Stimulated activated naive CD8-positive, alpha-beta T cell treated with anti-CD3 and anti-CD28 coated beads, Interleukin-15, Interleukin-2, amounts not matched to agents 100 ng/mL and 50 ng/mL, for 24 hours (primary cell): ENCODE results near the gene SSTR3.
"Not testable (repeated sequence)": the region's sequence is repeated elsewhere in the genome, so short reads cannot be mapped to it uniquely, and the experiment has no call there.

Experiments
- H3K27ac Mint-ChIP-seq: one replicate; pipeline ENCODE4 v1.8.0; 2021; ENCODE audit warnings: mild to moderate bottlenecking, mixed read lengths
- H3K27me3 Mint-ChIP-seq: one replicate; pipeline ENCODE4 v1.8.0; 2021; ENCODE audit warnings: mixed read lengths
- H3K36me3 Mint-ChIP-seq: one replicate; pipeline ENCODE4 v1.8.0; 2021; ENCODE audit warnings: low read depth, mixed read lengths
- H3K4me1 Mint-ChIP-seq: one replicate; pipeline ENCODE4 v1.8.0; 2021; ENCODE audit warnings: low read depth, mixed read lengths
- H3K4me3 Mint-ChIP-seq: one replicate; pipeline ENCODE4 v1.8.0; 2021; ENCODE audit warnings: mild to moderate bottlenecking, mixed read lengths
- H3K9me3 Mint-ChIP-seq: one replicate; pipeline ENCODE4 v1.8.0; 2021; ENCODE audit warnings: mixed read lengths

The SSTR3 gene

DNA sequence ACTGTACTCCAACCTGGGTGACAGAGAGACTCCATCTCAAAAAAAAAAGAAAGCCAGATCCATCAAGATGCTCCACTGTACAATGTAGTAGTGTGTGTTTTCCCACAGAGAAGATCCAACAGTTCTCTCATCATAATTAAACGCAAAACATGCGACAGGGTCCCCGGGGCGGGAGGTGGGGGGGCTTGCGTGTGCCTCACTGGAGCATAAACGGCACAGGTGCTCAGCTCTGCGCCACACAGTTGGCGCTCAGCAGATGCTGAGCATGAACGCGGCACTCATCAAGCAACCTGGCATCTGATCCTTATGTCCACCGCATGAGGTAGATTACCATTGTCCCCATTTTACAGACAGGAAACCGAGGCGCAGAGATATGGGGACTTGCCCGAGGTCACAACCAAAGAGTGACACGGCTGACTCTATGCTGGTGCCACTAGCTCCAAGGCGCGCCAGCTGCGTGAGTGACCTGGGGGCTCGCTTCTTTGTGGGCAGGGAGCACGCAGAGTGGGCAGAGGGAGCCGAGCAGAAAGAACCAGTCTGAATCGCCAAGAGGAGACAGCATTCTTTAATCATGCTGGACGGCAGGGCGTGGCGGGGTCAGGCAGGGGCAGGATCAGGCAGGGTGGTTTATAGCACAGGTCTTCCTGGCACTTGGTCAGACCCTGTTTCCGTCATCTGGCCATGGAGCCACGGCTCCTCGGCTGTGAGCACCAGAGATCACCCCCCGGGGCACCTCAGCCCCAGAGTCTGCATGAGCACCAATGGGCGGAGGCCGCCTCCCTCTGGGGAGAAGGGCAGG lies 32.5 kb downstream of the SSTR3 start:
- Mint-ChIP-seq H3K27me3 (no peaks in the 10 kb centered on the region), H3K9me3 (no peaks in the 10 kb centered on the region), H3K4me1 (peaks cover 34% of the 10 kb centered on the region), H3K4me3 (no peak overlapping the region), H3K27ac (no peak overlapping the region), H3K36me3 (no peaks in the 10 kb centered on the region)

DNA sequence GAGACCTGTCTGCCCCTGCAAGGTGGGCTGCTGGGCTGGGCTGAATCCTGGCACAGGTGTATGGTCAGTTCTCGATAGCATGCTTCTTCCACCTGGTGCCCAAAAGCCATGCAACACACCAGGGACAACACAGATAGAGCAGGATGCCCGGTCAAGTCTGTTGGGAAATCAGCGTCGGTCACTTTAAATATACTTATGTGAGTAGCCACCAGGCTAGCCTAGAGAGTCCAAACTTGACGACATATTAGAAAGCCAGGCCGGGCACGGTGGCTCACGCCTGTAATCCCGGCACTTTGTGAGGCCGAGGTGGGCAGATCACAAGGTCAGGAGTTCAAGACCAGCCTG lies 33.2 kb downstream of the SSTR3 start:
- no peaks in the 10 kb centered on the region for H3K9me3 Mint-ChIP-seq
- no peaks in the 10 kb centered on the region for H3K27me3 Mint-ChIP-seq
- no peak overlapping the region for H3K27ac Mint-ChIP-seq
- peaks cover 4% of the 10 kb centered on the region for H3K36me3 Mint-ChIP-seq
- H3K4me1 Mint-ChIP-seq, result peaks cover 30% of the 10 kb centered on the region
- H3K4me3 Mint-ChIP-seq, result no peak overlapping the region

DNA sequence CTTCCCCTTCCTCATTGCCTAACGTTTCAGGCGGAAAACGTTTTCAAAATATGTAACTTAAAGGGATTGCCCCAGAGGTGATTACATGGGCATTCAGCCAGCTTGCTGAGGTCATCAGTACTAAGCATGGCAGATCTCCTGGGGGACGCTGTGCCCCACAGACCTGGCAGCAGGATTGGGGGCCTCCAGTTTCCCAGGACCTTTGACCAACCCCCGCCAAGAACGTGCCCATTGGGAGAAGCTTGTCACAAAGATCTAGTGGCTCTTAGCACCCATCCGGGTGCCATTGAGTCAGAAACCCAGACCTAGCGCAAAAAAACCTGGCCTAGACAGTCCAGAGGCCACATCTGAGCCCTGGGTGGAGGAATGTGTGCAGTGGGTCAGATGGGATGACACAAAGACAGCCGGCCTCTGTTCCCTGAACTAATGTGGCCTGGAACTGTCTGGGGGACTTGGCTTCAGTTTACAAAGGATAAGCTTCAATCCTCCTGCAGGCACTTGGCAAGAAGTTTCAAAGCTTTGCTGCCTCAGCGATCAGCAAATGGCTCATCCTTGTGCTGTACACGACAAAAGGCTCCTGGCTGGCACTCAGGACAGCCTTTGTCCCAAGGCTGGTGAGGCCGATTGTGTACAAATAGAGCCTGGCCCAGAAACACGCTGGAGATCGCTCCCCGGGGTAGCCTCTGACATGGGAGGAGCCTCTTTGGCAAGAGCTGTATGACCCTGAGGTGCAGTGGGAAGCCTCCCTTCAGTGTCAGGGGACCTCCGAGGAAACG lies 33.7 kb downstream of the SSTR3 start:
- Mint-ChIP-seq H3K27ac (no peak overlapping the region), H3K4me1 (peaks cover 25% of the 10 kb centered on the region), H3K4me3 (no peak overlapping the region), H3K36me3 (peaks cover 4% of the 10 kb centered on the region), H3K27me3 (no peaks in the 10 kb centered on the region), H3K9me3 (no peaks in the 10 kb centered on the region)

DNA sequence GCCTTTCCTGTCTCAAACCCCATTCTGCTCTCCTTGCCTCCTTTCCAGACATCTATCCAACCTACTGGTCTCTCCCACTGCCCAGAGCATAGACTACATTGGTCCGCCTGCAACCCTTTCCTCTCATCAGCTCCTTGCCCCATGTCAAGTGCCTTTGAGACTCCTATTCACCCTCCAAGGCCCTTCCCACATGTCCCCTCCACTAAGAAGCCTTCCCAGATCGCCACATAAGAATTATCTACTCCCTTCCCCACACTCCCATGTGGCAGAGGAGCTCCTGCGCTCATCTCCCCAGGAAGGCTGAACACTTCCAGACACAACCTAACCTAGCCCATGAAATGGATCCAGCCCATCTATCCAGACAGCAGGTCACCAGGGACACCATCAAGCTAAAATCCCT lies 34.5 kb downstream of the SSTR3 start:
- no peaks in the 10 kb centered on the region for H3K27me3 Mint-ChIP-seq
- H3K27ac Mint-ChIP-seq, result peak overlapping the region; percentile 21
- peaks cover 20% of the 10 kb centered on the region for H3K4me1 Mint-ChIP-seq
- H3K36me3 Mint-ChIP-seq, result peaks cover 4% of the 10 kb centered on the region
- no peak overlapping the region for H3K4me3 Mint-ChIP-seq
- H3K9me3 Mint-ChIP-seq, result no peaks in the 10 kb centered on the region

DNA sequence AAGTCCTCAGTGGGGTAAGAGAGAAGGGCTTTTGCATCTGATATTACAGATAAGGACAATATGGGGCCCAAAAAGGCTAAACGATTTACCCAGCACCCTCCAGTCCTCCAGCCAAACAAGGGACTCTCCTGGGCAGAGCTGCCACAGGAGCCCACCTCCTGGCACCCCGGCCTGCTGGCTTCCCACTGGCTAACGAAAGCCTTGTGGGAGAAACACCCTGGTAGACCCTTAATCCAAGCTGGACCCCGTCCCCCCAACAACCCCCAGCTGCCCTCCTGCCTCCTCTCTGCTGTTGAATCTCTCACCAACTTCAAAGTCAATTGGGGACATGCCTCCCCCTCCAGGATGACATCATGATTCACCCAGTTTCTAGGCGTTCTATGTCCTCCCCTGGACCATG lies 35.1 kb downstream of the SSTR3 start:
- peaks cover 20% of the 10 kb centered on the region for H3K4me1 Mint-ChIP-seq
- peak overlapping the region; percentile 21 for H3K27ac Mint-ChIP-seq
- no peaks in the 10 kb centered on the region for H3K9me3 Mint-ChIP-seq
- H3K4me3 Mint-ChIP-seq, result no peak overlapping the region
- H3K27me3 Mint-ChIP-seq, result no peaks in the 10 kb centered on the region
- H3K36me3 Mint-ChIP-seq, result peaks cover 4% of the 10 kb centered on the region

DNA sequence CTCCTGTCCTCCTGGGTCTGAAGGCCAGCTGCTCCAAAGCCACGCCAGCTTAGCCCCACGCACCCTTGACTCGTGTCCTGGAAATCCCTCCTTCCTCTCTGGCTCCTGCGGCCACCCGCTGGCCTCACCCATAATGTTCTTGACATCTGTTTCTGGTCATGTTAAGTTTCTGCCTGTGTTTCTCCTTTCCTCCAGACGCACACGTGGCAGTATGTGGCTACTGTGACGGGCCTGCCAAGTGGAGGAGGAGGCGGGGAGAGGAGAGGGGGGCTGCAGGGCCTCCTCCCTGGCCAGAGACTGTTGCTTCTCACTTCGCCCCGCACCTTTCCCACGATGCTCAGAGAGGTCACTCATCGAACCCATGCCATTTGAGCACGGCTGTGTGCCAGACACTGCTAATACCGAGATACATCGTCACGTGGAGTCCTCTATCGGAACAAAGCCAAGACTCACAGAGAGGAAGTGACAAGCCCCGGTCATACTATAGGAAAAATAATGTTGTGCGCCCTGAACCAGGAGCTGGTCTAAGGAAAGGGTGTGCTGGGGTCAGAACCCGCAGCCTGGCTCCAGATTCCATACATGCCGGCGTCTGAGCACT lies 35.7 kb downstream of the SSTR3 start:
- peaks cover 20% of the 10 kb centered on the region for H3K4me1 Mint-ChIP-seq
- no peaks in the 10 kb centered on the region for H3K9me3 Mint-ChIP-seq
- no peak overlapping the region for H3K4me3 Mint-ChIP-seq
- peaks cover 4% of the 10 kb centered on the region for H3K36me3 Mint-ChIP-seq
- H3K27ac Mint-ChIP-seq, result peak overlapping the region; percentile 69
- no peaks in the 10 kb centered on the region for H3K27me3 Mint-ChIP-seq

DNA sequence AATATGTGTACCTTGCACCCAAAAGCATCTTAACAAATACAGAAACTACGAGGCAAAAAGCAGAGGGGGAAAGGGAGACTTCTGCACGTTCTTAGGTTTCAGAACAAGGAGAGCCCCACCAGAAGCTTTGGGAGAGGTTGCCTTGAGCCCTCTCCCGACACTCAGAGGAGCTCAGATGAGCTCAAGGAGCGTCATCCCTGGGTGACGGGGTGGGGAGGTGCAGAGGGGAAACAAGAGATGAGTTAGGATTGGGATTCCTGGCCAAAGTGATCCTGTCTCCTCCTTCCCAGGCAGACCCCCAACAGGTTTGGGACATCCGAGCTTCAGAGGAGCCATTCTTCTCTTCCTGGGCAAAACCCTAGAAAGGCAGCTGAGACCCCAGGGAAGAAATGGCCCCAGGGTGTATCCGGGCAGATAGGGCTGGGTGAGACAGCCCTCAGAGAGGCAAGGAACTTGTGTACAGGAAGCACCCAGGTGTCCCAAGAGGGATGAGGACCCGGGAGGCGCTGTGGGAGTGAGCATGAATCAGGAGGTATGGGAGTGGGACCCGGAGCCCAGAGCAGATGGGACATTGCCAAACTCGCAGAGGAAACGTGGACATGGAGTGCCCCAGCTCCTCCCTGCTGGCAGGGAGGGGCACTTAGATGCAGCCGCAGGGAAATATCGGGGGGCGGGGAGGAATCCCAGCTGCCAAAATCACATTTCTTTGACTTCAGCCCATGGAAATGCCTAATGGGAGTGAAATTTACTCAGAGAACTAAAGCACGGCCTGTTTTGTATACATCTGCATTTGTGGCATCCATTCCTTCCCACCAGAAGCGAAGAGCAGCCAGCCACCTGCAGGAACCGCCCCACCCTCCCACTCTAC lies 36.6 kb downstream of the SSTR3 start:
- peaks cover 4% of the 10 kb centered on the region for H3K36me3 Mint-ChIP-seq
- H3K4me1 Mint-ChIP-seq, result peaks cover 20% of the 10 kb centered on the region
- no peaks in the 10 kb centered on the region for H3K9me3 Mint-ChIP-seq
- H3K27ac Mint-ChIP-seq, result no peak overlapping the region
- H3K27me3 Mint-ChIP-seq, result no peaks in the 10 kb centered on the region
- H3K4me3 Mint-ChIP-seq, result no peak overlapping the region

DNA sequence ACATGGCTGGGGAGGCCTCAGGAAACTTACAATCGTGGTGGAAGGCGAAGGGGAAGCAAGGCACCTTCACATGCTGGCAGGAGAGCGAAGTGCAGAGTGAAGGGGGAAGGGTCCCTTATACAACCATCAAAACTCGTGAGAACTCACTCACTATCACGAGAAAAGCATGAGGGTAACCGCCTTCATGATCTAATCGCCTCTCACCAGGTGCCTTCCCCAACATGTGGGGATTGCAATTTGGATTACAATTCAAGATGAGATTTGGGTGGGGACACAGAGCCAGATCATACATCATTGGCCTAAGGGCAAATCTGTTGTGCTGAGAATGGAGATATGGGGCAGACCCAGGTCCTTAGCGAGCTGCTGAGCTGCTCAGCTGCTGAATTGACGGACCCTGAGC lies 37.3 kb downstream of the SSTR3 start:
- no peaks in the 10 kb centered on the region for H3K9me3 Mint-ChIP-seq
- H3K36me3 Mint-ChIP-seq, result peaks cover 4% of the 10 kb centered on the region
- peaks cover 24% of the 10 kb centered on the region for H3K4me1 Mint-ChIP-seq
- no peak overlapping the region for H3K4me3 Mint-ChIP-seq
- H3K27ac Mint-ChIP-seq, result no peak overlapping the region
- H3K27me3 Mint-ChIP-seq, result no peaks in the 10 kb centered on the region

DNA sequence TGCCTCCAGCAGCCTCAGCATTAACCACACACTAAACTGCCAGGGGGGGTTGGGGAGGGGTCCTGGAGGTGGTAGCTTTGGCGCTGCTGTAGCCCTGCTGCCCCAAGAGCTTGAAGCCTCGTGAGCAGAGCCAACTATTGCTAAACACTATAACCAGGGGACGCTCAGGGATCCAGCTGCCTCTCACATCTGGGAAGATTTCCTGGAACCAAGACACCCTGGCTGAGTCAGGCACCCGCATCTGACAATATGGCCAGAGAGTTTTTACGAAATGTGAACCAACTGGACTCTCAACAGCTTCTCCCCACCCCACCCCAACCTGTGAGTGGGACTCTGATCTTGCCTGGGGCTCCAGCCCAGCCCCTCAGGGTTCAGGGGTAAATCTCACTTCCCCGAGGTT lies 38.6 kb downstream of the SSTR3 start:
- Mint-ChIP-seq H3K9me3 (no peaks in the 10 kb centered on the region), H3K27me3 (no peaks in the 10 kb centered on the region), H3K36me3 (peaks cover 4% of the 10 kb centered on the region), H3K27ac (no peak overlapping the region), H3K4me3 (no peak overlapping the region), H3K4me1 (peaks cover 36% of the 10 kb centered on the region)

DNA sequence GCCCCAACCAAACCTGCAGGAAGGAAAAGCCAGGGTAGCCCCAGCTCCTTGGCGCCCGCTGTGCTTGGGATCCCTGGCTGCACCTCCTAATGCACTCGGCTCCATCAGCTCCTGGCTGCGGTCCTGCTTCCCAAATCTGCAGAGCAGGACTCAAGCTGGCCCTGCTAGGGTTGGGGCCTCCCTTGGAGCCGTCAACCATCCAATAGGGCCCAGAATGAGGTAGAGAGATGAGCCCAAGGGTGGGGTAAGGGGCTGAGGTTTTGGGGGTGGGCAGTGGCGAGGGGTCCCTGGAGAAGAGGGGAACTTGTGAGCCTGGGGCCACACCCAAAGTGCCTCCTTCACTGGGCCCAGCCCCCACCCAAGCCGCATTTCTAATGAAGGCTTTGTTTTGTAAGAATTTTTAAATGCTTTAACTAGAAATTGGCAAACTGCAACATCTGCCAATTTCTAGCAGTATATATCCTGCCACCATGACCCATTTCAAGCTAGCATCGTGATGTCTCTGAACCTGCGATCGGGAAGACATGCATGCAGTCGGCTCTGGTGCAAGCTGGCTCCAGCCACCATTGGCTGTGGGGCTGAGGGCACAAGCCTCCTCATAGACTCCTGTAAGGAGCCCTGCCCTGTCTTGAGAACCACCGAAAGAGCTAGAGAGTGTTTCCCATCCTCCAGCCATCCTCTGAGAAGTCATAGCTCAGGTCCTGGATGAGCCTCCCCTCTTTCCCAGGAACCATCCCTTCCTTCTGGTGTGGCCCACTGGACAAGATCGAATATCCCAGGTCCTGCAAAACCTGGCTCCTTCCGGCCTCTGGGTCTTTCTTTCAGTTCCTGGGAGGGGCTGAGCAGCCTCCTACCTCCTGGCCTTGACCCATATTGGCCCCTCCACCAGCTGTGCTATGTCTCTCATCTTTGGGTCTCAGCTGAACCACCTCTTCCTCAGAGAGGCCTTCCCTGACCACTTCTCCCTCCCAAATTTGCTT lies 39.7 kb downstream of the SSTR3 start:
- H3K9me3 Mint-ChIP-seq, result no peaks in the 10 kb centered on the region

DNA sequence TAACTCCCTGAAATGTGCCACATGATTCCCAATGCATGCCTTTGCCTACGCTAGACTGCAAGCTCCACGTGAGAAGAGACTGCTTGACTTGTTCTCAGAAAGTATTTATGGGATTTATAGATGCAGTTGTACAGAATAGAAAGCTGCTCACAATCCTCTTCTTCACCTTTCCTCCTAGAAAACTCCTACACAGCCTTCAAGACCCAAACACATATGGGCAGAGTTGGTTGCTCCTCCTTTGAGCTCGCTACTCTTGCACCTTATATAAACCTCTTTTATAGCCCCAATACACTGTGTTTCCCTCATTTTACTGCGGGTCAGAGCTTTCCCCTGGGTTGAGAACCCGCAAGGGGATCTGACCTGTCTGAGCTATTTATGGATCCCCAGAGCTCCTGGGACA lies 40.6 kb downstream of the SSTR3 start:
- Mint-ChIP-seq H3K36me3 (peaks cover 4% of the 10 kb centered on the region), H3K4me1 (peaks cover 47% of the 10 kb centered on the region), H3K27me3 (no peaks in the 10 kb centered on the region), H3K4me3 (no peak overlapping the region), H3K27ac (no peak overlapping the region), H3K9me3 (no peaks in the 10 kb centered on the region)

More for the DNA sequence above, 39.7 kb downstream of the SSTR3 start:
- no peaks in the 10 kb centered on the region for H3K27me3 Mint-ChIP-seq
- no peak overlapping the region for H3K4me3 Mint-ChIP-seq
- peaks cover 44% of the 10 kb centered on the region for H3K4me1 Mint-ChIP-seq
- H3K36me3 Mint-ChIP-seq, result peaks cover 4% of the 10 kb centered on the region
- H3K27ac Mint-ChIP-seq, result no peak overlapping the region

DNA sequence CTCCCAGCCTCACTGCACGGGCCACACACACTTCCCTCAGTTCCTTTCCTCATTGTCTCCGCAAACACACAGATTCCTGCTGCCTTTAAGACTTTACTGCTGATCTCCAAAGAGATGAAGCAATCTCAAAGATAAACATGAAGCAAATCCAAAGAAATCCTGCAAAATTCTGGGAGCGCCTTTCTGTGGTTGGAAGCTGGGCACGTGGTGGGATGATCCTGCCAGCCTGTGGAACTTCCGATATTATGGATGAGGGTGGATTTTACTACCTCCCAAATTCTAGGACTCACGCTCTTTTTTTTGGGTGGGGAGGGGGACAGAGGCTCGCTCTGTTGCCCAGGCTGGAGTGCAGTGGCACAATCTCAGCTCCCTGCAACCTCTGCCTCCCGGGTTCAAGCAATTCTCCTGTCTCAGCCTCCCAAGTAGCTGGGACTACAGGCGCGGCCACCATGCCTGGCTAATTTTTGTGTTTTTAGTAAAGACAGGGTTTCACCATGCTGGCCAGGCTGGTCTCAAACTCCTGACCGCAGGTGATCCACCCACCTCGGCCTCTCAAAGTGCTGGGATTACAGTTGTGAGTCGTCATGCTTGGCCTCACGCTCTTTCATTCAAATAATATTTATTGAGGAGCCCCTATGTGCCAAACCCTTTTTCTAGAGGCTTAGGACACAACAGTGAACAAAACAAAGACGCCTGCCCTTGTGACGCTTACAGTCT lies 41.4 kb downstream of the SSTR3 start:
- H3K36me3 Mint-ChIP-seq, H3K9me3 Mint-ChIP-seq, H3K4me3 Mint-ChIP-seq, H3K27ac Mint-ChIP-seq, H3K27me3 Mint-ChIP-seq: not testable (repeated sequence)
- peaks cover 47% of the 10 kb centered on the region for H3K4me1 Mint-ChIP-seq

DNA sequence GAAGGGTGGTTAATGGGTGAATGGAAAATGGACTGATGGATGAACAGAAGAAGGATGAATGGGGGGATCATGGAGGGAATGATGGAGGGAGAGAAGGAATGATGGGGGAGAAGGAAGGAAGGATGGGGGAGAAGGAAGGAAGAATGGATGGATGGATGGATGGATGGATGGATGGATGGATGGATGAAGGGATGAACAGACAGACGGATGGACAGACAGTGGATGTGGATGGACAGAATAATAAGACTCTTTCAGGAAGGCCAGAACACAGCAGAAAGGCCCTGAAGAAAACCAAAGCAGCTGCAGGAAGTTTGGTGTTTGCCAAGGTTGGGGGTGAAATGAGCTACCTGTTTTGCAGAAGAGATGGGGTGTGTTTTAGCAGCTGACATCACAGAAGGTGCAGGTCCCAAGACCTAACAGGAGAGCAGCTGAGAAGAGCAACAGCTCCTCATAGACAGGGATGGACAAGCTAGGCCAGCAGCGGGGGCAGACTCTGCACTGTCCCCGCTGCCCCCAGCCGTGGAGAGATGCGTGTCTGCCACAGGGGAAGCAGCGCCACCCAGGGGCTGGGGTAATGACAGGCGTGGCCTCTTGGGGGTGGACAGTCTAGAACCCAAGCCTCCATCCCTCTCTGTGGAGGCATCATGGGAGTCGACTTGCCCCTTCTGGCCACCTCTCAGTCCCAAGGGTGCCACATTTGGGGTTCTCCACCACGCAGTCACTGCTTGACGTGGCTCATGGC lies 42.2 kb downstream of the SSTR3 start:
- H3K9me3 Mint-ChIP-seq, result no peaks in the 10 kb centered on the region
- H3K4me3 Mint-ChIP-seq, result no peak overlapping the region
- peak overlapping the region; percentile 67 for H3K27ac Mint-ChIP-seq
- H3K36me3 Mint-ChIP-seq, result peaks cover 4% of the 10 kb centered on the region
- peaks cover 52% of the 10 kb centered on the region for H3K4me1 Mint-ChIP-seq
- no peaks in the 10 kb centered on the region for H3K27me3 Mint-ChIP-seq
